DMS 273 (cell line): ENCODE results near the gene PSG3.
"Not testable (repeated sequence)": the region's sequence is repeated elsewhere in the genome, so short reads cannot be mapped to it uniquely, and the experiment has no call there.

ENCODE experiments used
- DNase-seq: peaks from one replicate; lab custom pipeline; 2025; ENCODE audit not compliant: unreplicated experiment; lab: John Stamatoyannopoulos, UW

The PSG3 gene

GRCh38 chr19:42695811-42696503, 44.3 kb downstream of the PSG3 start:
- no peak for DNase-seq

GRCh38 chr19:42693760-42694350, 46.4 kb downstream of the PSG3 start:
- peak; percentile 53 for DNase-seq

- DNase-seq = peak; percentile 54
Observed at GRCh38 chr19:42683917-42684513, 56.3 kb downstream of the PSG3 start.

DNA sequence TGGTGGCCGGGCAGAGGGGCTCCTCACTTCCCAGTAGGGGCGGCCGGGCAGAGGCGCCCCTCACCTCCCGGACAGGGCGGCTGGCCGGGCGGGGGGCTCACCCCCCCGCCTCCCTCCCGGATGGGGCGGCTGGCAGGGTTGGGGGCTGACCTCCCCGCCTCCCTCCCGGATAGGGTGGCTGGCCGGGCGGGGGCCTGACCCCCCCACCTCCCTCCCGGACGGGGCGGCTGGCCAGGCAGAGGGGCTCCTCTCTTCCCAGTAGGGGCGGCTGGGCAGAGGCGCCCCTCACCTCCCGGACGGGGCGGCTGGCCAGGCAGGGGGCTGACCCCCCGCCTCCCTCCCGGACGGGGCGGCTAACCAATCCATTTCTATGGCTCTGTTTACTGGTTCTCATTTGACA, 64.0 kb downstream of the PSG3 start:
- DNase-seq = not testable (repeated sequence)

GRCh38 chr19:42674549-42674948, 65.7 kb downstream of the PSG3 start:
- not testable (repeated sequence) for DNase-seq
